Neural cell (in vitro differentiated cells): ENCODE results near the gene GNAS. TPM values are rescaled to one million over a fixed set of nuclear protein-coding genes. Genes with fewer than 3 reads are reported as not detected.

ENCODE experiments used
- H2AFZ ChIP-seq: fragments of 200-600, 300-800 bp; sonication (generic), shearing (Covaris generic); 2 replicates; pipeline ENCODE4 v1.6.0; 2014; ENCODE audit warnings: low read depth, mild to moderate bottlenecking, antibody characterized with exemption, low read length, moderate library complexity
- H3F3A ChIP-seq: fragments of 200-600 bp; shearing (Covaris generic); 2 replicates; pipeline ENCODE4 v1.6.1; 2016; ENCODE audit warnings: mild to moderate bottlenecking, moderate library complexity, mixed read lengths, antibody characterized with exemption, low read length; ENCODE audit not compliant: insufficient read depth, poor library complexity, severe bottlenecking
- H3K27ac ChIP-seq: fragments of 200-600, 300-800 bp; sonication (generic), shearing (Covaris generic); 2 replicates; pipeline ENCODE4 v1.5.1; 2014; ENCODE audit warnings: mild to moderate bottlenecking, low read length, moderate library complexity
- H3K27me3 ChIP-seq: fragments of 300-800, 200-600 bp; sonication (generic), shearing (Covaris generic); 2 replicates; pipeline ENCODE4 v1.6.0; 2014; ENCODE audit warnings: mild to moderate bottlenecking, low read depth, low read length, moderate library complexity; ENCODE audit not compliant: insufficient read depth
- H3K36me3 ChIP-seq: fragments of 300-800, 200-600 bp; sonication (generic), shearing (Covaris generic); 2 replicates; pipeline ENCODE4 v1.5.1; 2014; ENCODE audit warnings: mild to moderate bottlenecking, antibody characterized with exemption, low read length, moderate library complexity; ENCODE audit not compliant: insufficient read depth
- H3K4me2 ChIP-seq: fragments of 300-800, 200-600 bp; sonication (generic), shearing (Covaris generic); 2 replicates; pipeline ENCODE4 v1.6.0; 2014; ENCODE audit warnings: mild to moderate bottlenecking, low read length
- H3K4me3 ChIP-seq: fragments of 300-800, 200-600 bp; sonication (generic), shearing (Covaris generic); 2 replicates; pipeline ENCODE4 v1.5.1; 2014; ENCODE audit warnings: mild to moderate bottlenecking, low read length, moderate library complexity
- H3K79me2 ChIP-seq: fragments of 200-600 bp; shearing (Covaris generic); replicated peaks from 2 replicates; pipeline ENCODE4 v1.6.0; 2014; ENCODE audit warnings: mild to moderate bottlenecking, low read length, moderate library complexity; ENCODE audit not compliant: insufficient read depth
- H3K9ac ChIP-seq: fragments of 300-800, 200-600 bp; sonication (generic), shearing (Covaris generic); 2 replicates; pipeline ENCODE4 v1.6.1; 2016; ENCODE audit warnings: mild to moderate bottlenecking, low read length, mixed read lengths
- H3K9me2 ChIP-seq: fragments of 200-600 bp; shearing (Covaris generic); 2 replicates; pipeline ENCODE4 v1.6.1; 2016; ENCODE audit warnings: mild to moderate bottlenecking, low read length, mixed read lengths; ENCODE audit not compliant: insufficient read depth
- H3K9me3 ChIP-seq: fragments of 200-600, 300-800 bp; sonication (generic), shearing (Covaris generic); 2 replicates; pipeline ENCODE4 v1.6.1; 2016; ENCODE audit warnings: mild to moderate bottlenecking, mixed run types, low read length, moderate library complexity, mixed read lengths
- H4K20me1 ChIP-seq: fragments of 200-600 bp; shearing (Covaris generic); 2 replicates; pipeline ENCODE4 v1.6.1; 2016; ENCODE audit warnings: mild to moderate bottlenecking, mixed run types; ENCODE audit not compliant: insufficient read depth
- CTCF ChIP-seq: fragments of 450-650 bp; IDR thresholded peaks from 2 replicates; pipeline ENCODE4 v1.5.1; 2014; ENCODE audit warnings: antibody characterized with exemption, mild to moderate bottlenecking, moderate library complexity; ENCODE audit not compliant: poor library complexity, severe bottlenecking
- EP300 ChIP-seq: fragments of 450-650 bp; conservative IDR thresholded peaks from 2 replicates; pipeline ENCODE4 v1.6.1; 2014; ENCODE audit warnings: antibody characterized with exemption, mild to moderate bottlenecking, moderate library complexity; ENCODE audit not compliant: poor library complexity, severe bottlenecking
- EZH2 ChIP-seq: fragments of 200-600, 300-800 bp; shearing (Covaris generic), sonication (generic); IDR thresholded peaks from 2 replicates; pipeline ENCODE4 v1.6.1; 2014; ENCODE audit warnings: antibody characterized with exemption, low read length, borderline replicate concordance, mild to moderate bottlenecking; ENCODE audit not compliant: insufficient read depth, poor library complexity, severe bottlenecking
- MXI1 ChIP-seq: fragments of 450-650 bp; conservative IDR thresholded peaks from 2 replicates; pipeline ENCODE4 v1.6.1; 2014; ENCODE audit warnings: antibody characterized with exemption, mild to moderate bottlenecking; ENCODE audit not compliant: poor library complexity, severe bottlenecking
- POLR2AphosphoS5 ChIP-seq: IDR thresholded peaks from 2 replicates; pipeline ENCODE4 v1.6.1; 2012
- RAD21 ChIP-seq: fragments of 450-650 bp; conservative IDR thresholded peaks from 2 replicates; pipeline ENCODE4 v1.6.1; 2014; ENCODE audit warnings: antibody characterized with exemption, mild to moderate bottlenecking, moderate library complexity
- REST ChIP-seq: IDR thresholded peaks from 2 replicates; pipeline ENCODE4 v1.6.1; 2012; ENCODE audit warnings: borderline replicate concordance
- SMC3 ChIP-seq: fragments of 450-650 bp; conservative IDR thresholded peaks from 2 replicates; pipeline ENCODE4 v1.6.1; 2014; ENCODE audit warnings: antibody characterized with exemption, mild to moderate bottlenecking, moderate library complexity; ENCODE audit not compliant: poor library complexity
- TAF1 ChIP-seq: IDR thresholded peaks from 2 replicates; pipeline ENCODE4 v1.6.1; 2012; ENCODE audit warnings: low read depth
- polyA plus RNA-seq: library from polyadenylated mRNA; depleted of rRNA; stranded (reverse); fragments of >200 nt; gene quantifications from 2 replicates; pipeline ENCODE4 v1.2.3, GENCODE V29; 2014

The GNAS gene
- polyA plus RNA-seq, 1 donor from 2014 or later = 958 TPM

- TF ChIP-seq EP300 (peak; percentile 18), EZH2 (no peak), REST (peak; percentile 9), CTCF (no peak), POLR2AphosphoS5 (no peak)
- Histone ChIP-seq H3F3A (no peaks in the 10 kb centered on the region), H2AFZ (no peak overlapping the region), H3K9me3 (no peaks in the 10 kb centered on the region), H3K27me3 (no peaks in the 10 kb centered on the region), H3K9ac (no peak overlapping the region), H3K36me3 (peaks cover 25% of the 10 kb centered on the region), H3K4me2 (no peak overlapping the region), H3K9me2 (no peaks in the 10 kb centered on the region), H3K79me2 (peaks cover 40% of the 10 kb centered on the region), H3K27ac (peak overlapping the region; percentile 51), H3K4me3 (peak overlapping the region; percentile 41), H4K20me1 (no peaks in the 10 kb centered on the region)
Measured at GRCh38 chr20:58907320-58908137, 55.0 kb downstream of the GNAS start.

- Histone ChIP-seq H3K27me3 (no peaks in the 10 kb centered on the region), H3K9me3 (no peaks in the 10 kb centered on the region), H3F3A (no peaks in the 10 kb centered on the region), H4K20me1 (no peaks in the 10 kb centered on the region), H3K4me3 (peak overlapping the region; percentile 41), H3K27ac (peak overlapping the region; percentile 51), H2AFZ (no peak overlapping the region), H3K79me2 (peaks cover 36% of the 10 kb centered on the region), H3K36me3 (peaks cover 25% of the 10 kb centered on the region), H3K9me2 (no peaks in the 10 kb centered on the region), H3K4me2 (no peak overlapping the region), H3K9ac (peak overlapping the region; percentile 7)
- TF ChIP-seq RAD21 (no peak), POLR2AphosphoS5 (no peak), TAF1 (no peak), MXI1 (no peak), SMC3 (no peak), CTCF (no peak), EP300 (no peak), EZH2 (no peak), REST (no peak)
Measured at GRCh38 chr20:58908221-58908620, 55.7 kb downstream of the GNAS start.
